ENCODE data around the gene BORCS5.

DNA sequence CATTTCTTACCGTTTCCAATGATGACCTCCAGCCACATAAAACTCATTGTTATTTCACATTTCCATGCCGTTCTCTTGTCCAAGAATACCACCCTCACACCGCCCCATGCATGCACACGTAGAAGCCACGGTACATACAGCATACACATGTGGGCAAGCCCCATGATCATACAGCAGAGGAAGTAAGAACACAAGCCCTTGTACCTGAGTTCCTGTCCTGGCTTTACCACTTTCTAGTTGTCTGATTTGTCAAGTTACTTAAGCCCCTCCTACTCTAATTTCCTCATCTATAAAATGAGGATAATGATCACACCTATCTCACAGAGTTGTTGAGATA lies 145.9 kb downstream of the BORCS5 start:
- TF ChIP-seq POLR2A (IDR thresholded peaks at IDR 0.05) (no peak), POLR2AphosphoS5 (IDR thresholded peaks at IDR 0.05) (no peak)
- TF ChIP-seq, protein P1, sequence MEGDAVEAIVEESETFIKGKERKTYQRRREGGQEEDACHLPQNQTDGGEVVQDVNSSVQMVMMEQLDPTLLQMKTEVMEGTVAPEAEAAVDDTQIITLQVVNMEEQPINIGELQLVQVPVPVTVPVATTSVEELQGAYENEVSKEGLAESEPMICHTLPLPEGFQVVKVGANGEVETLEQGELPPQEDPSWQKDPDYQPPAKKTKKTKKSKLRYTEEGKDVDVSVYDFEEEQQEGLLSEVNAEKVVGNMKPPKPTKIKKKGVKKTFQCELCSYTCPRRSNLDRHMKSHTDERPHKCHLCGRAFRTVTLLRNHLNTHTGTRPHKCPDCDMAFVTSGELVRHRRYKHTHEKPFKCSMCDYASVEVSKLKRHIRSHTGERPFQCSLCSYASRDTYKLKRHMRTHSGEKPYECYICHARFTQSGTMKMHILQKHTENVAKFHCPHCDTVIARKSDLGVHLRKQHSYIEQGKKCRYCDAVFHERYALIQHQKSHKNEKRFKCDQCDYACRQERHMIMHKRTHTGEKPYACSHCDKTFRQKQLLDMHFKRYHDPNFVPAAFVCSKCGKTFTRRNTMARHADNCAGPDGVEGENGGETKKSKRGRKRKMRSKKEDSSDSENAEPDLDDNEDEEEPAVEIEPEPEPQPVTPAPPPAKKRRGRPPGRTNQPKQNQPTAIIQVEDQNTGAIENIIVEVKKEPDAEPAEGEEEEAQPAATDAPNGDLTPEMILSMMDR (IDR thresholded peaks at IDR 0.05 in 8 of 11, conservative IDR thresholded peaks at IDR 0.05 in 3 of 11) = no peak
